ENCODE data around the gene PDLIM5.
"Not testable (repeated sequence)": the region's sequence is repeated elsewhere in the genome, so short reads cannot be mapped to it uniquely, and the experiment has no call there.

Gene PDLIM5

GRCh38 chr4:94461506-94461905 lies 9.8 kb downstream of the PDLIM5 start:
- DNase-seq (ENCODE audit: insufficient read length, low spot score): no peak
- no peak for TF ChIP-seq POLR2A (IDR thresholded peaks at IDR 0.05; ENCODE audit: low read depth, low read length)
- FAIRE-seq: no peak

- no peak for TF ChIP-seq POLR2A (IDR thresholded peaks at IDR 0.05; ENCODE audit: low read depth, low read length)
- no peak for DNase-seq (ENCODE audit: insufficient read length, low spot score)
- FAIRE-seq: no peak
Observed at GRCh38 chr4:94462572-94462971, 10.8 kb downstream of the PDLIM5 start.

GRCh38 chr4:94463771-94464170 lies 12.0 kb downstream of the PDLIM5 start:
- DNase-seq (ENCODE audit: insufficient read length, low spot score) (no peak), FAIRE-seq (no peak)
- TF ChIP-seq POLR2A (IDR thresholded peaks at IDR 0.05; ENCODE audit: low read depth, low read length): no peak

- DNase-seq (ENCODE audit: insufficient read length, low spot score): no peak
- TF ChIP-seq POLR2A (IDR thresholded peaks at IDR 0.05; ENCODE audit: low read depth, low read length): no peak
- no peak for FAIRE-seq
Observed at GRCh38 chr4:94466371-94466770, 14.6 kb downstream of the PDLIM5 start.

GRCh38 chr4:94466923-94467322 lies 15.2 kb downstream of the PDLIM5 start:
- FAIRE-seq (no peak), DNase-seq (ENCODE audit: insufficient read length, low spot score) (no peak)
- no peak for TF ChIP-seq POLR2A (IDR thresholded peaks at IDR 0.05; ENCODE audit: low read depth, low read length)

- DNase-seq (ENCODE audit: insufficient read length, low spot score) (no peak), FAIRE-seq (no peak)
- no peak for TF ChIP-seq POLR2A (IDR thresholded peaks at IDR 0.05; ENCODE audit: low read depth, low read length)
Observed at GRCh38 chr4:94468093-94468769, 16.5 kb downstream of the PDLIM5 start.

GRCh38 chr4:94469221-94469784 lies 17.6 kb downstream of the PDLIM5 start:
- no peak for TF ChIP-seq POLR2A (IDR thresholded peaks at IDR 0.05; ENCODE audit: low read depth, low read length)
- DNase-seq (ENCODE audit: insufficient read length, low spot score) (no peak), FAIRE-seq (no peak)

- FAIRE-seq (no peak), DNase-seq (ENCODE audit: insufficient read length, low spot score) (no peak)
- TF ChIP-seq POLR2A (IDR thresholded peaks at IDR 0.05; ENCODE audit: low read depth, low read length): no peak
Observed at GRCh38 chr4:94470132-94470531, 18.4 kb downstream of the PDLIM5 start.

- not testable (repeated sequence) for DNase-seq (ENCODE audit: insufficient read length, low spot score); FAIRE-seq
Observed at GRCh38 chr4:94470782-94471181, 19.0 kb downstream of the PDLIM5 start.

- no peak for TF ChIP-seq POLR2A (IDR thresholded peaks at IDR 0.05; ENCODE audit: low read depth, low read length)
- DNase-seq (ENCODE audit: insufficient read length, low spot score): no peak
- peak; percentile 81 for FAIRE-seq
Observed at GRCh38 chr4:94472056-94472826, 20.5 kb downstream of the PDLIM5 start.

- DNase-seq (ENCODE audit: insufficient read length, low spot score) (no peak), FAIRE-seq (no peak)
- TF ChIP-seq POLR2A (IDR thresholded peaks at IDR 0.05; ENCODE audit: low read depth, low read length): no peak
Observed at GRCh38 chr4:94475050-94475449, 23.3 kb downstream of the PDLIM5 start.

- FAIRE-seq (no peak), DNase-seq (ENCODE audit: insufficient read length, low spot score) (no peak)
- TF ChIP-seq POLR2A (IDR thresholded peaks at IDR 0.05; ENCODE audit: low read depth, low read length): no peak
Observed at GRCh38 chr4:94475794-94476193, 24.1 kb downstream of the PDLIM5 start.

- no peak for FAIRE-seq
- no peak for DNase-seq (ENCODE audit: insufficient read length, low spot score)
- no peak for TF ChIP-seq POLR2A (IDR thresholded peaks at IDR 0.05; ENCODE audit: low read depth, low read length)
Observed at GRCh38 chr4:94477227-94477626, 25.5 kb downstream of the PDLIM5 start.

- not testable (repeated sequence) for FAIRE-seq; DNase-seq (ENCODE audit: insufficient read length, low spot score)
Observed at GRCh38 chr4:94478805-94479204, 27.1 kb downstream of the PDLIM5 start.
